Fibroblast of skin of back (primary cell): ENCODE measurements around the gene NFATC1.

Experiments
- DNase-seq: peaks from one replicate; pipeline ENCODE4 v3.0.0-alpha.2; 2013

Gene NFATC1

DNA sequence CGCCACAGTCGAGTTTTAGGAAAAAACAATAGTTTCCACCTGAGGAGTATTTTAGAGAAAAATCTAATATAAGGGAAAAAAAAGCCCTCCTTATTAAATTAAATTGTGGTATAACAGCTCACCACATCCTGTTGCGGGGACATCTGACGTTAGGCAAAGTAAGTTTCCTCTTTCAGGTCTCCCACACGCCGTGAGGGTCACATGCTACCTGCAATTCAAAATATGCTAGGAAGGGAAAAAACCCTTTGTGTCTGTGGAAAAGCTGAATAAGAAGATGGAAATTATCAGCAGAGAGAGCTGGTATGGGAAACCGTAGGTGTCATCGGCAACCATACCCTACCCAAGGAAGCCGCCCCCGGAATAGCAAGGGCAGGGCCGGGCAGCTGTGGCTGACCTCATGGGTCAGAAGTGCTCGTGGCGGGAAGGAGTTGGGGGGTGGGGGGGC, 128.0 kb downstream of the NFATC1 start:
- no peak for DNase-seq

DNA sequence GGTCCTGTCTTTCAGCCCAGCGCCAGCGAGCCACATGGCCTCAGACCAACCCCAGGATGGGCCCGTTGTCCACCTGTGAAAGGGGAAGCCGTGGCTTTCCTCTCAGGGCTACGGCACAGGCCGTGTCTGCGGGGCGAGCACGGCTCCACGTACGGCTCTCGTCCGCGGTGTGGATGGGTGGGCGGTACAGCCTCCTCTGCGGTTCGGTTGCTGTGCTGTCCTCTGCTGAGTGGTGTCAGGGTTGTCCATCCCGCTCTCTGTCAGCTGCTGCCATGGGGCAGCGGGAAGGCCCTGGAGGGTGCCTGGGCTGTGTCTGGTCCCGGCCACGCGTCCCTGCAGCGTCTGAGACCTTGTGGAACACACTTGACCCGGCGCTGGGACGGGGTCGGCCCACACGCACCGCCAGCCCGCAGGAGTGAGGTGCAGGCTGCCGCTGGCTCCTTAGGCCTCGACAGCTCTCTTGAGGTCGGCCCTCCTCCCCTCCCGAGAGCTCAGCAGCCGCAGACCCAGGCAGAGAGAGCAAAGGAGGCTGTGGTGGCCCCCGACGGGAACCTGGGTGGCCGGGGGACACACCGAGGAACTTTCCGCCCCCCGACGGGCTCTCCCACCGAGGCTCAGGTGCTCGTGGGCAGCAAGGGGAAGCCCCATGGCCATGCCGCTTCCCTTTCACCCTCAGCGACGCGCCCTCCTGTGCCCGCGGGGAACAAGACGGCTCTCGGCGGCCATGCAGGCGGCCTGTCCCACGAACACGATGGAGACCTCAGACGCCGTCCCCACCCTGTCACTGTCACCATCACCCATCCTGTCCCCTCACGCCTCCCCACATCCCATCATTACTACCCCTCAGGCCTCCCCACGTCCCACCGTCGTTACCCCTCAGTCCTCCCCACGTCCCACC, 128.7 kb downstream of the NFATC1 start:
- DNase-seq = no peak

DNA sequence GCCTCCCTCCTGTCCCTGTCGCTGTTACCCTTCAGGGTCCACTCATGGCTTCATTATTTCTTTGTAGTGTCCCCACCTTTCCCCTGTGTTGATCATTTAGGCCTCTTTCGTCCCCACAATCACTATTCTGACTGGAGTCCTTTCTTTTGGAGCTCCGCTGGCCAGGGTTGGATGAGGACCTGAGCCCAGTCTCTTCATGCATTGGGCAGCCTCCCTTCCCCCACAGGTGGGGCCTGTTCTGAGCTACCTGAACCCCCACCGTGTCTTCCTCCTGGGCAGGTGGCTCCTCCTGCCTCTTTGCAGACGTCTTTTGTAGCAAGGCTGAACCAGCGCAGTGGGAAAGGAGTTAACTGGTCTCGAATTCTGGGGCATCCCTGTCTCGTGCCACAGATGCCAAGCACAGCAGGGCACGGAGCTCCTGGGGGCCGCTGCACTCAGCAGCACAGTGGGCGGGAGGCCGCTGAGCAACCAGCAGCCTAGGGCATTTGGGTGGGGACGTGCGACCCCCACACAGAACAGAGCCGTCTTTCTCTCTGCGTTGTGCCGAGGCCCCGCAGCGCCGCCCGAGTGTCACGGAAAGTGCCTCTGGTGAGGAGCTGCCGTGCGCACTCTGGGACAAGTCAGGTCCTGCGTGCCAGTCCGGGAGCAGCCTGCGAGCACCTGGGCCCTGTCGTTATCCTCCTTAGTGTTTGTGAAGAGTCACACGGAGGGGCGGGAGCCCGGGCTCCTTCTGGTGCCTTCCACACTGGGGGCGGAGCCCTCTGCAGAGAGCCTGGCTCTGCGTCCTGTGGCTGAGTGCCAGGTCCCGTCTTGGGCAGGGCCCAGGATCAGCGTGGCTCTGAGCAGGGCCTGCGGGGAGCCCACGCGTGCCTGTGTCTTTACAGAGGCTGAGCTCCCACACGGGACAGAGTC, 130.1 kb downstream of the NFATC1 start:
- DNase-seq = peak; percentile 33

DNA sequence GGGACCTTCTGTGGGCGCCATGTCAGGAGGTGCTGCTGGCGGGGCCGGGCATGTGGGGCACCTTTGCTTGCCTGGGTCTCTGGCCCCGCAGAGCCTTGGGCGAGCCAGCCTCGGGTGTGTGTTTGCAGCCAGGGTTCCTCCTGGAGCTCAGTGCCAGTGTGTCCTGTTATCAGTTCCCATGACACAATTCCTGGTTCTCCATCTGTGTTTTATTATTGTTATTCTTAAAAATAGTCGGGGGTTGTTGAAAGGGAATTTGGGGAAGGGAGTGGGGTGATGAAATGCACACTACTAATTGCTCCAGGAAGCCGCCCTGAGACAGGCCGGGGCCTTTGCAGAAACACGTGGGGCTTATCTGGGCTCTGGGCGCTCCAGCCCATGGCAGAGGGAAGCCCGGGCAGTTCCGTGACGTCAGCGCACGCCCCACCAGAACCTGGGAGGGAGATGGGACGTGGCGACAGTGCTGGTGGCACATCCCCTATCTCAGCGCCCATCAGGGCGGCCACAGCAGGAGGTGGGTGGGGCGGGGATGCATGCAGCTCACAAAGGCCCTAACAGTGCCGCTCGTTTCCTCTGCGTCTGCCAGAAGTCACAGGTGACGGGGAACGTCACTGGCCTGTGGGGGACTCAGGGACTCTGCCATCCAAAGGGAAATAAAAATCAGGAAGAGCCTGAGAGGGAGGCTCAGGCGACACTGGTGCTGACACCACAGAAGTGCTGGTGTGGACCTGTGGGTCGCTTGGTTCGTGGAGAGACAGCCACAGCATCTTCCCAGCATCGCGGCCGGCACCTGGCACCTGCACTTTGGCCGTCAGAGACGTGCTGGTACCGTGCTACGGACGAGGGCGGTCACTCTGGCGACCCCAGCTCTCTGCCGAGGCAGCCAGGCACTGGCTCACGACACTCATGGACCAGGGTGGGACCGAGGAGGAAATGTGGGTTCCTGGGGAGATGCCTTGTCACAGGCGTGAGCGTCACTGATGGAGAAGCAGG, 131.0 kb downstream of the NFATC1 start:
- DNase-seq = no peak

DNA sequence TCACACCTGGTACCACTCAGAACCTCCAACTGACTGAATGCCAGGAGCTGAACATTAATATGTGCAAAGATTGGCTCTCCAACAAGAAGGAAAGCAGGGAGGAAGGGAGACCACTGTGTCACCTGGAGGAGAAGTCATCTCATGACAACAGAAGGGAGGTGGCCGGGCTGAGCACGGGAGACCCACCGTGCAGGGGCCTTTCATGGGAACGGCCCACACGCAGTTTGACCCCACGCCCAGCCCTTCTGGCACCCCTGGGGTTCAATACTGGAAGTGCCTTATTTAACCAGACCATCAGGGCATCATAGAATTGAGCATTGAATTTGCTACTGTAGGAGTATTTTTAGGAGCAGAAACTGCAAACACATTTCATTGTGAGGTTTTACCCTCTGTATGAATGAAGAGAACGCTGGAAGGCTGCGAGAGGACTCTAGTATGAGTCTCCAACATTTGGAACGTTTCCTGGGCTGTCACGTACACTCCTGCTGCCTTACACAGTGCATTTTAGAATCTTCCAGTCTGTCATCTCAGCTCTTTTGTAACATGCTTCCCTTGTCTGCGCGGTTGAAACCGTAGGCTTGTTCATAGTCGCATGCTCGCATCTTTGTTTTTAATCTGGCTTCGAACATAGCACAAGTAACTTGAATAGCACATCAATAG, 132.1 kb downstream of the NFATC1 start:
- DNase-seq = no peak

DNA sequence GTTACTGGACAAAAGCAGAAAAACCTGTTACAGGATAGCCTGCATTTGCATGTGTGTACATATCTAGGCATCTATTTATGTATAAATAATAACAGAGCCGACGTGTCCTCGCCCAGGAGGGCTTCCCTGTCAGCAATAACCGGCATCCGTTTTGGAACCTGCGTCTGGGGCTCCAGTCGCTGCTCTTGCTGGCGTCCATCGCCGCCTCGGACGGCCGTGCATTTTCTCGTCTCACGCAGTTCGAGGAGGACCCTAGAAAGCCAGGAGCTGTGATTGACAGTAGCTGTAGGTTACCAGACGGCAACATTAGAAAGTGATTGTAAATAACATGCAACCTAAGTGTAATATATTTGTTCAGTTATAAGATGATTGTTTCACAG, 132.6 kb downstream of the NFATC1 start:
- no peak for DNase-seq

DNA sequence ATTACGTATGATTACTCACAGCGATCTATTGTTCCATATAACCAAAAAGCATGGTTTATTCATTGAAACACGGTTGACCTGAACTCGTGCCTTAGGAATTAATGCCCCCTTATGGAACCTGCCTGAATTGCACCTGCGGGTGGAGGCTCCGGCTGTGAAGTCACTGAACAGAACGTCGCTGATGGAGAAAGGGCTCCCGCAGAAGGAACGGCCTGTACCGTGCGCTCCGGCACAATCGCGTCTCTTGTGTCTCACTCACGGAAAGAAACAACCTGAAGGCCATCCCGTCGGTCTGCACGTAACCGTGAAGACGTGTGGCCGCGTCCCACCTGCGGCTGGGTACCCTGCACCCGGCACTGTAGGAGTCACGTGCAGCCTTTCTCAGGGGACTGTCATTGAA, 133.1 kb downstream of the NFATC1 start:
- DNase-seq = peak; percentile 59

DNA sequence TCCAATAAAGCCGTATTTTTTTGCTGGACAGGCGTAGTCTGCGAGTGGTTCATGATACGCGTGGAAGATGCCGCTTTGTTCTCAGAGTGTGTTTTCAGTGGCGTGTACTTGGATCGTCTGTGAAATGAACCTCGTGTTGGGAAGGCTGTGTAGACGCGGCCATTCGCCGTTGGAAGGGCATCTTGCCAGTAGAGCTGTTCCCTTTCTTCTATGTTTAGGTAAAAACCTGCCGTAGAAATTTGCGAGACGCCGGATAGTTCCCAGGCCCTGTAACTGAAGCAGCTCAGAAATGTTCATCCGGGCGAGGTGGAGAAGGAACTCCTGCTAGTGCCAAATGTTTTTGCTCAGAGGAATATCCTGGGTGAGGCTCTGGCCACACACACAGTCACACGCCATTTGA, 133.6 kb downstream of the NFATC1 start:
- DNase-seq = no peak

DNA sequence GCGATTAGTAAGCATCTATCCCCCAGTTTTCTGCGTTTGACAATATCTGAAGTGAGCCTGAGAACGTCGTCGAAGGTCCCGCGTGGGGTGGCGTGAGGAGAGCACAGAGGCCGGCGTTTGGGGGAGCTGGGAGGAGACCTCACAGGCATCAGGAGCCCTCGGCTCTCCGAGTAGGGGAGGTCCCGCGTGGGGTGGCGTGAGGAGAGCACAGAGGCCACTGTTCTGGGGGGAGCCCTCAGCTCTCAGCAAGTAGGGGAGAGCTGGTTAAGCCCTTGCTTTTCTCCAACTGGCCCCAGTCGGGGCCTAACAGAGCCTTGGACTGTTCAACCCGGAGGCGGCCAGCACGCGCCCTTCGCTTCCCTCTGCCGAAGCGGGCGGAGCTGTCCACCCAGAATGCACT, 134.3 kb downstream of the NFATC1 start:
- no peak for DNase-seq

DNA sequence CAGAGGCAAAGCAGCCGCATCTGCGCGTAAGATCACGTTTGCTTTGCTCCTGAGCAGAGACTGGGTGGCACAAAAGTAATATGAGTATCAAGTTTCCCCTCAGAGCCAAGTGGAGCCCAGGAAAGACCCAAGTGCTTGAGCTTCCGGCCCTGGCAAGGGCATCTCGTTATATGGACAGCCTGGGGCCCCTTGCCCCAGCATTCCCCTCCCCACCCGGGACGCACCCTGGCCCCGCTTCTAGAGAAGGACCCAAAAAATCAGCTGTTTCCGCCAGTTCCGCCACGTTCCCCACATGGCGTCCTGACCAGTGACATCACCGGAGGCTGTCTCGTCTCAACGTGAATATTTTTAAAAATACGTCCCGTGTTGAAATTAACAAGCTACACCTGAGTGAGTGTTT, 135.1 kb downstream of the NFATC1 start:
- no peak for DNase-seq

DNA sequence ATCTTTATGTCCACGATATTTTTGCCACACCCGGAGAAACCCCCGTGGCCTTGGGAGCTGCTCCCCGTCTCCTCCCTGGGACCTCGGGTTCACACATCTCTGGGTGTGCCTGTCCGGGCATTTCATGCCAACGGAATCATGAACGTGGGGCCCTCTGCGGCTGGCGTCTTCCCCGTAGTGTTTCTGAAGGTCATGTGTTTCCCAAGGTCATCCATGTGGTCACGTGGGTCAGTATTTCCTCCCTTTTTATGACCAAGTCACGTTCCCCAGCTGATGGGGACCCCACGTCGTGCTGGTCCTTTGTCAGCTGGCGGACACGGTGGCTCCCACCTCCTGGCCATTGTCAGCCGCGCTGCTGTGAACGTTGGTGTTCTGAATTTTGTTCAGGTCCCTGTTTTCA, 135.7 kb downstream of the NFATC1 start:
- DNase-seq = no peak

DNA sequence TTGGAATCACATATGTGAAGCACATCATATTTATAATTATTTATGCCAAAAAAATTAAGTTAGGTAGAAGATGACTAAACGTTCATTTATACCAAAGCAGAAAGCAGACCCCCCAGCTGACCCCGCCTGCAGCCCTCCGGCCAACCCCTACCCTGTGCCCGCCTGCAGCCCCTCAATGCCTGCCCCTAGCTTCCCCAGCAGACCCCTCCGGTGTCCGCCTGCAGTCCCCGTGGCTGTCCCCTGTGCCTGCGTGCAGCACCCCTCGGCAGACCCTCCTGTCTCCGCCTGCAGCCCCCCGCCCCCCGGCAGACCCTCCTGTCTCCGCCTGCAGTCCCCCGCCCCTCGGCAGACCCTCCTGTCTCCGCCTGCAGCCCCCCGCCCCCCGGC, 136.2 kb downstream of the NFATC1 start:
- no peak for DNase-seq

DNA sequence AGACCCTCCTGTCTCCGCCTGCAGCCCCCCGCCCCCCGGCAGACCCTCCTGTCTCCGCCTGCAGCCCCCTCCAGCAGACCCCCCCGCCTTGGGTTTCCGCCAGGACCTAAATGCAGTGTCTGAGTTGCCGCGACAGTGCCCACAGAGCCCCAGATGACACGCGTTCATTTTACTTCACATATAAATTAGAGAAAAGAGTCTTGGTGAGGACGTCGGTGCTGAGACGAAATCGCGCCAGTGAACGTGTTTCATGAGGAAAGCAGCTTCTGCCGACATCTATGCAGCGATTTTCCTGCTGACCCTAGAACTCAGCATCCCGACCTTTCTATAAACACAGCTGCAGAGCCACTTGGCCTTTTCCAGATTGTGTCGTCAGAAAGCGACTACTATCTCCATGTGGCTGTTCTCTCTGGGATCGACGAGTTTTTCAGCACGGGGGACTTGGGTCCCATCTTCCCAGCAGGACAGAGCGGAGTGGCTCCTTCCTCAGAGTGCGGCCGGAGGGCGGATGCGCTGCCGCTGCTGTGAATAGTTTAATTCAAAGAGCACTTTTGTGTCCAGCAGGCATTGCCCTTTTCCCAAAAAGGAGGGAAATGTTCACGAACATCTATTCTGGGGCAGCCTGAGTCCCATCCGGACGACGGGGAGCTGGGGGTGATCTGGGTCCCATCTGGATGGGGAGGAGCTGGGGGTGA, 136.7 kb downstream of the NFATC1 start:
- DNase-seq = no peak

DNA sequence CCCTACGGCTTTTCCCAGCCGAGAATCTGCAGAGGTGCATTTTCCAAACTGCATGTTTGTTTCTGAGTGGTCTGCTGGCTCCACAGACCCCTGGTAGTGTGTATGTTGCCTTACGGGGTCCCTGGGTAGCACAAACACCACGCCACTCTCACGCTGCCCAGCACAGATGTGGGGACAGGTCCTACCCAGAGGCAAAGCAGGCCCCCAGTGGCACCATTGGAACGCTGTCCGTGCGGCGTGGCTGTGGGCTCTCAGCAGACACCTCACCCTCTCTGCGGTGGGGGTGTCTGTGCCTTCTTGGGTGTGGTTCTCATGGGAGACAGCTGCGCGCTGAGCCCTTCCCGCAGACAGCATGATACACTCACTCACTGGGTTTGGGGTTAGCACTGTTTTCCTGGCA, 137.4 kb downstream of the NFATC1 start:
- no peak for DNase-seq

DNA sequence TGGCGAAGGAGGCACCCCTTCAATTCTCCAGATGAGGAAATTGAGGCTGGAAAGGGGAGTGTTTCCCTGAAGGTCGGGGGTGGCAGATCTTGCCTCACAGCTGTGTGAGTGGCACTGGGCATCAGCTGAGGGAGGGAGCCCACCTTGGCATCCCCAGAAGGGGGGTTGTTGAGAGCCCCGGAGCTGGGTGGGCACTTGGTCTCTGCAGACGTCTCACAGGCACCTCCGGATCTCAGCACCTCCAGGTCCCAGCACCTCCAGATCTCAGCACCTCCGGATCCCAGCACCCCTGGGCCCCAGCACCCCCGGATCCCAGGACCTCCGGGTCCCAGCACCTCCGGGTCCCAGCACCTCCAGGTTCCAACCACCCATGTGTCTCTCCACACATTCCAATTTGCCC, 137.9 kb downstream of the NFATC1 start:
- no peak for DNase-seq

DNA sequence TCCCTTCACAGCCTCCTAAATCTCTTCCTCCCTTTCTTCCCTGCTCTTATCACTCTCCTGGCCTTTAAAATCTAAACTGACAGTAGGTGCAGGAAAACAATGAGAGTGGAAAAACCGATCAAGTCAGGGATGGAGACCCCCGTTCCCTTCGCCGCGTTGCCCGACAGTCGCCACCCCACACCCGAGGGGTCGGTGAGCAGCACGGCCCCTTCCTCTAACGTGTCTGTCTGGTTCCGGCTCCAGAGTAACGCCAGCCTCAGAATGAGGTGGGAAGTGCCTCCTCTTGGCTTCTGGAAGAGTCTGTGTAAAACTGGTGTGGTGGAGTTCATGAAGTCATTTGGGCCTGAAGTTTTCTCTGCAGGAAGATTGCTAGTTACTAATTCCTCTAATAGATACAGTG, 138.6 kb downstream of the NFATC1 start:
- no peak for DNase-seq

DNA sequence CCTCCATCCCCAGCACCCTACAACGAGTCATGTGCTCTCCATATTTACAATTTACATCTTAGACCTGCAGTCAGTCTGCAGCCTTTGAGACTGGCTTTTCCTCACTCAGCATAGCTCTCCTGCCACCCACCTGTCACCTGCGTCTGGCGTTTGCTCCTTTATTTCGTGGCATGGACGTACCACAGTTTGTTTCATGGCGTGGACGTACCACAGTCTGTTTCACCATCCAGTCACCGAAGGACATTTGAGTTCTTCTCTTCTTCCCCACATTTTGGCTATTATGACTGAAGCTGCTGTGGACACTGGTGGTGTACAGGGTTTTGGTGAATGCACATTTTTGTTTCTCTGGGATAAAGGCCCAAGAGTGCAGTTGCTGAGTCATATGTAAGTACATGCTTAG, 142.0 kb downstream of the NFATC1 start:
- DNase-seq = no peak

DNA sequence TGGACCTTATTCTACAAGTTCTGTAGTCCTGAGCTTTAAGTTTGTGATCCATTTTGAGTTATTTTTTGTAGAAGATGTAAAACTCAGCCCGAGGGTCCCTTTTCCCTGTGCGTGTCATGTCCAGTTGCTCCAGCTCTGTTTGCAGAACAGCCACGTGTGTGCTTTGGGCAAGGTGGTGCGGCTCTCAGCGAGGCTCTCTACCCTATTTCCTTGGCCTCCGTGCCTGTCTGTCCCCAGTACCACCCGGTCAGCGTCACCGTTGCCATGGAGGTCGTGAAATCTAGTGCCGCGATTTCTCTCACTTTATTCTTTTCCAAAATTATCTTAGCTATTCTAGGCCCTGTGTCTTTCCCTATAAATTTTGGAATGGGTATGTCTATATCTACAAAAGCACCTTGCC, 142.9 kb downstream of the NFATC1 start:
- DNase-seq = no peak

DNA sequence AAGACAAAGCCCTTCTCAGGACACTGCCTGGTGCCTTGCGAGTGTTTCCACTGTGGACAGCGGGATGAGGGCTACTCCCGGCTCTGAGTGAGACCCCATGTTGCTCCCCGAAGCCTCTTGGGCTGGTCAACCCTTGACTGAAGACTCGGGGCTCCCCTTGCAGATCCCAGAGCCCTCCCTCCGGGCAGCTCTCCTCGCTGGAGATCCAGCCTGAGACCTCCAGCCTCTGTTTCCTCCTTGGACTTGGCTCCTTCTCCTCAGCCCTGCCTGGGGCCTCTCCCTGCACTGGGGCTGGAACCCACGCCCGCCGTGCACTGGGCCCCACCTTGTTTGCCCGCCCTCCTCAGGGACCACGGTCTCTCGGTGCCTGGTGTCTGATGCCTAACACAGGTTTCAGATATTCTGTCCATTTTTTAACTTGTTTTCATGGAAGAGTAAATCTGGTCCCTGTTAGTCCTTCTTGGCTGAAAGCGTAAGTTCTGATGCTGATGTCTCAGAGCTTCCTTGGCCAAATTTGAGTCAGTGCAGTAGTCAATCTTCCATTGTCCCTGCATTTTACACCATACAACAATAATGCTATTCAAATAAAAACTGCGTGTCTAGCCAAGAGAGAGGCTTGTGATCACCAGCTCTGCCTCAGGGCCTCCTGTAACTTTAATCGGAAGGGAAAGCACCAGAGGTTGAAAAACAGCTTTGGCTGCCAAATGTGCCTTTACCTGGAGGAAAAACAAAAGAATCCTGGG, 144.6 kb downstream of the NFATC1 start:
- no peak for DNase-seq

DNA sequence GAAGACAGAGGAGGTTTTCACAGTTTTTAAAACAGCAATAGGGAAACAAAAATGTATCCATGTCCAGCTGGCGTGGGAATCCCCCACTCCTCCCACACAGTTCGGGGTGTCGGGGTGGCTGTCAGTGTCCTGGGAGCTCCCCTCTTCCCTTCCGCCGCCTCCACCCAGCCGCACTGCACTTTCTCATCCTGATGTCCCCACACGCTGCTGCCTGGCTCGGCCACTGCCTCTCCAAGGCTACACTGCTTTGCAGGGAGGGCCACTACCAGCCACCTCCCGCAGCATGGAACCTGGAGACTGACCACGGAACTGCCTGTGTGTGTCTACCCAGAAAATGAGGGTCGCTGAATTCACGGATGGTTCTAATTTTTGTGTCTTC, 145.2 kb downstream of the NFATC1 start:
- no peak for DNase-seq

DNA sequence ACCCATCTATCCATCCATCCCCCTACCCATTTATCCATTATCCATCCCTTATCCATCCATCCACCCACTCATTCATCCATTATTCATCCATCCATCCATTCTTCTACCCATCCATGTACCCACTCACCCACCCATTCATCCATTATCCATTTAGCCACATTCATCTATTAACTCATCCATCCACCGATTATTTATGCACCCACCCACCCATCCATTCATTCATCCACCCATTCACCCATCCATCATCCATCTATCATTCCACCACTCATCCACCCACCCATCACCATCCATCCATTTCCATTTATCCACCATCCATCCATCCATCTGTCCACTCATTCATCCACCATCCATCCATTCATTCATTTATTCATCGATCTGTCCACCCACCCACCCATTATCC, 146.5 kb downstream of the NFATC1 start:
- no peak for DNase-seq
